Choroid plexus epithelial cell (primary cell): ENCODE measurements around the gene TAF8.

Experiments
- DNase-seq: peaks from one replicate; pipeline ENCODE4 v3.0.0-alpha.2; 2010; ENCODE audit warnings: low read depth
- H3K4me3 ChIP-seq: 2 replicates; pipeline ENCODE4 v1.5.1; 2011; ENCODE audit warnings: low read depth, mild to moderate bottlenecking, control low read depth, low read length, moderate library complexity
- TF ChIP-seq, protein P1 (sequence below): conservative IDR thresholded peaks from 2 replicates; pipeline ENCODE4 v1.5.1; 2011; ENCODE audit warnings: low read depth, mild to moderate bottlenecking, control low read depth, inconsistent platforms, low read length, moderate library complexity

Gene TAF8

GRCh38 chr6:42101186-42101657 is 50.9 kb downstream of the TAF8 start:
- no peak overlapping the region for H3K4me3 ChIP-seq
- TF ChIP-seq, protein P1, sequence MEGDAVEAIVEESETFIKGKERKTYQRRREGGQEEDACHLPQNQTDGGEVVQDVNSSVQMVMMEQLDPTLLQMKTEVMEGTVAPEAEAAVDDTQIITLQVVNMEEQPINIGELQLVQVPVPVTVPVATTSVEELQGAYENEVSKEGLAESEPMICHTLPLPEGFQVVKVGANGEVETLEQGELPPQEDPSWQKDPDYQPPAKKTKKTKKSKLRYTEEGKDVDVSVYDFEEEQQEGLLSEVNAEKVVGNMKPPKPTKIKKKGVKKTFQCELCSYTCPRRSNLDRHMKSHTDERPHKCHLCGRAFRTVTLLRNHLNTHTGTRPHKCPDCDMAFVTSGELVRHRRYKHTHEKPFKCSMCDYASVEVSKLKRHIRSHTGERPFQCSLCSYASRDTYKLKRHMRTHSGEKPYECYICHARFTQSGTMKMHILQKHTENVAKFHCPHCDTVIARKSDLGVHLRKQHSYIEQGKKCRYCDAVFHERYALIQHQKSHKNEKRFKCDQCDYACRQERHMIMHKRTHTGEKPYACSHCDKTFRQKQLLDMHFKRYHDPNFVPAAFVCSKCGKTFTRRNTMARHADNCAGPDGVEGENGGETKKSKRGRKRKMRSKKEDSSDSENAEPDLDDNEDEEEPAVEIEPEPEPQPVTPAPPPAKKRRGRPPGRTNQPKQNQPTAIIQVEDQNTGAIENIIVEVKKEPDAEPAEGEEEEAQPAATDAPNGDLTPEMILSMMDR: no peak
- DNase-seq: peak; percentile 49

DNA sequence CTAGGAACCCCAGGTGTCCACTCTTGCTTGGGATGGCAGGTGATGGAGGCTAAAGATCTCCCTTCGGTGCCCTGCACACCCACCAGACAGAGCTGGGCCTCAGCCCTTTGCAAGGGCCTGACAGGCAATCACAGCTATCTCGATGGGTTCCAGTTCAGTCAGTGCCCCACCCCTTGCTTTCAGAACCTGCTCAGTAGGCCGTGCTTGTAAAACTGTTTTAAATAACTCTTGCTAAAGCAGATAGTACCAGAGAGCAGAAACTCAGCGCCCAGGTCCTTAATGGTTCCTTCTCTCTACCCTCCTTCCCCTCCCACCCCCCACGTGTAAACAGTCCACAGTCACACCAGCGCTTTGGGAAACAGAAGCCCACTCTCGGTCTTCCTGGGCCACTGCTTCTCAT is 52.9 kb downstream of the TAF8 start:
- no peak for DNase-seq
- TF ChIP-seq, protein P1: no peak
- no peak overlapping the region for H3K4me3 ChIP-seq

DNA sequence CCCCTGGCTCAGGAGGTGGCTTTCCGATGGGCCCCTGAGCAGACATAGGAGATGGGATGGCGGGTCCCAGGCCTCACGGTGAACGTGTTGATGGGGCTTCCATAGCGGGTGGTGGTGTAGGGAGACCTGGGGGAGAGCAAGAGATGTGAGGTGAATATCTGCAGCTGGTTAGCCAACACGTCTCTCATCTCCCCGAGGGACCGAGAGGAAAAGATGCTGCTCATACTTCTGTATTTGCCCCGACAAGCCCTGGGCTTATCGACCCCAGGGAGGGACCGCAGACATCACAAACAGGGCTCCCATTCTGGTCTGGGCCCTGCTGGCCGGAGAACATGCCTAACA is 53.4 kb downstream of the TAF8 start:
- DNase-seq: no peak
- TF ChIP-seq, protein P1: no peak
- no peak overlapping the region for H3K4me3 ChIP-seq

DNA sequence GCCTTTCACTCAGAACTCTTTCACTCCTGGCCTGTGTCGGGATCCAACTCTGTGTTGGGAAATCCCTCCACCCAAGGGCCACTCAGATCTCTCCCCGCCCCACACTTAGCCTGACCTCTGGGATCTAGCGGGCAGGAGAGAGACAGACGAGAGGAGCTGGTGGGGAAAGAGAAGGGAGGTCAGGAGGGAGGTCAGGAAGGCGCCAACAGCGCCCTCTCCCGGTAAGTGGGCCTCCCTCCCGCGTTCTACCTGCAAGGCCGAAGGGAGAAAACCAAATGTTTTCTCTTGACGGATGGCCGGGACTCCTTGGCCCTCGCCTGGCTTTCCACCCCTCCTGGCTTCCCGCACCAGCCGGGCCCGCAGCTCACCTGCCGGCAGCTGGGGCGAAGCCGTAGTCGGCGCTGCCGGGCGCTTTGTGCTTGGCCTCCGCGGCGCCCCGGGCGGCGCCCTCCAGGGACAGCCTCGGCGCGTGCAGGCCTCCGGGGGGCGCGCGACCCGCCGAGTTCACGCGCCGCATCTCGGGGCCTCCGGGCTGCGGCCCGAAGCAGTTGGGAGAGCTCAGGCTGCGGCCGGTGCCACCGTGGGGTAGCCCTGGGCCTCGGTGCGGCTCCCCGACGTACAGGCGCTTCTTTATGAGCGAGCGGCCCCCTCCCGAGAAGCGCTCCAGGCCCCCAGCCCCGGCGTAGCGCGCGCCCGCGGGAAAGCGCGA is 53.9 kb downstream of the TAF8 start:
- peak; percentile 82 for DNase-seq

DNA sequence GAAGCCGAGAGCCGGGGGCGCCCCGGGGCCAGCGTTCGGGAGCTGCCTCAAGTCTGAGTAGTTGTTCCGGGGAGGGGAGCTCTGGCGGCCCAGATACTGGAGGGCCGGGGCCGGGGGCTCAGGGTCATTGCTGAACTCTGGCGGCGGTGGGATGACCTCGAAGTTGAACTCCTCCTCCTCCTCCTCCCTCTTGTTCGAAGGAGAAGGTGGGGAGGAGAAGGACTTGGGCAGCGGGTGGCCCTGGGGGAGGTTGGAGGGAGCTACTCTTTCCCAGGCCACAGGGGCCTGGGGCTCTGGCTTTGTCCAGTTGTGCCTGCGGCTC is 54.4 kb downstream of the TAF8 start:
- DNase-seq: no peak
- peak overlapping the region; percentile 52 for H3K4me3 ChIP-seq
- TF ChIP-seq, protein P1: no peak

More for the DNA sequence above, 53.9 kb downstream of the TAF8 start:
- TF ChIP-seq, protein P1: peak; percentile 84
- peak overlapping the region; percentile 52 for H3K4me3 ChIP-seq

GRCh38 chr6:42105156-42105648 is 54.9 kb downstream of the TAF8 start:
- no peak for DNase-seq
- TF ChIP-seq, protein P1: no peak
- no peak overlapping the region for H3K4me3 ChIP-seq

DNA sequence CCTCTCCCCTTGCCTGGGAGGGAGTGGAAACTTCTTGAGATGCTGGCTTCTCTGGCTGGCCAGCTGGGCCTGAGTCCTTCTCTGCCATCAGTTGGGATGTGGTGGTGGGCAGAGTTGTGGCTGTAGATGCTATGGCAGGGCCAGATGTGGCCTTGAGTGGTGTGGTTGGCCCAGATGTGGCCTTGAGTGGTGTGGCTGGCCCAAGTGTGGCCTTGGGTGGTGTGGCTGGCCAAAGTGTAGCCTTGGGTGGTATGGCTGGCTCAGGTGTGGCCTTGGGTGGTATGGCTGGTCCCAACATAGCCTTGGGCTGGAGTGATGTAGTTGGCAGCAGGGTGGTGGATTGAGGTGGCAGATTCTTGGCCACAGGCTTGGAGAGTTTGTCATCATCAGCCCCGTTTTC is 55.4 kb downstream of the TAF8 start:
- H3K4me3 ChIP-seq: no peak overlapping the region
- TF ChIP-seq, protein P1: no peak
- DNase-seq: no peak
